ENCODE measurements around the gene GABRG3.
"Not testable (repeated sequence)": the region's sequence is repeated elsewhere in the genome, so short reads cannot be mapped to it uniquely, and the experiment has no call there.

The GABRG3 gene

GRCh38 chr15:26996250-26996649, 25.3 kb downstream of the GABRG3 start:
- no peak for DNase-seq (ENCODE audit: low read depth)

GRCh38 chr15:27003003-27003402, 32.0 kb downstream of the GABRG3 start:
- DNase-seq (ENCODE audit: low read depth): not testable (repeated sequence)

DNA sequence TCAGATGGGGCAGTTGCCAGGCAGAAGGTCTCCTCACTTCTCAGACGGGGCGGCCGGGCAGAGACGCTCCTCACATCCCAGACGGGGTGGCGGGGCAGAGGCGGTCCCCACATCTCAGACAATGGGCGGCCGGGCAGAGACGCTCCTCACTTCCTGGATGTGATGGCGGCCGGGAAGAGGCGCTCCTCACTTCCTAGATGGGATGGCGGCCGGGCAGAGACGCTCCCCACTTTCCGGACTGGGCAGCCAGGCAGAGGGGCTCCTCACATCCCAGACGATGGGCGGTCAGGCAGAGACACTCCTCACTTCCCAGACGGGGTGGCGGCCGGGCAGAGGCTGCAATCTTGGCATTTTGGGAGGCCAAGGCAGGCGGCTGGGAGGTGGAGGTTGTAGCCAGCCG, 33.2 kb downstream of the GABRG3 start:
- DNase-seq (ENCODE audit: low read depth): not testable (repeated sequence)

- no peak for DNase-seq (ENCODE audit: low read depth)
Measured at GRCh38 chr15:27017168-27017809, 46.3 kb downstream of the GABRG3 start.

DNA sequence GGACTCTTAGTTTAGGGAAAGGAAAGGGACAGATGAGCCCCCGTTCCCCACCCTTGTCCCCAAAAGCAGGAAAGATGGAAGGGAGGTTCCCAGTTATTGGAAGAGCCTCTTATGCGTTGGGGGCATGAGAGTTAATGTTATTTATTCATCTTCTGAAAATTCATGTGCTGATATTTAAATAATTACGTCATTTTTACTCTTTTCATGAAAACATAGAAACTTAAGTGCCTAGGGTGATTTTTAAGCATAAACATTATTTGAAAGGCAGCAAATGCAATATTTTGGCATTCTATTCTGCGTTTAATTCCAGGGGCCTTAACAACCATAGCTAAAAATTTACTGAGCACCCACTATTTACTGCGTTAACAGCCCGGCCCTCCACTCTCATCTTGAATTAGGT, 48.7 kb downstream of the GABRG3 start:
- DNase-seq (ENCODE audit: low read depth): no peak

GRCh38 chr15:27025481-27025966, 54.5 kb downstream of the GABRG3 start:
- no peak for DNase-seq (ENCODE audit: low read depth)

DNA sequence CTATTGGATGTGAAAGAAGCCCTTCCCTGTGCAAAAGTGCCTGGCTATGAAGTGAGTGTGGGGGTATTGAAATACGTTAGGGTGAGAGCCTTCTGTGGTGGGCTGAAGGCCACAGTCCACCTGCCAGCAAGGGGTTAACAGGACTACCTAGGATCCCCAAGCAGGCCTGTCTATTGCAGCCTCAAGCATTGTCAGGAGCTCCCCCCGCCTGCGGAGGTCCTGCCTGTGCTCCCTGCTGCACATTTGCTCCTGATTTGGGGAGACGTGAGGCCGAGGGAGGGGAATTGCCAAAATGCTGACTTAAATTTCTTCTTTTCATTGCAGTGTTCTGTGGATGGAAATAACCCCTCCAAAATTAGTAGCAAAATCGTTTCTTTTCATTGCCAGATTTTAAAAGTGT, 56.2 kb downstream of the GABRG3 start:
- no peak for DNase-seq (ENCODE audit: low read depth)

DNA sequence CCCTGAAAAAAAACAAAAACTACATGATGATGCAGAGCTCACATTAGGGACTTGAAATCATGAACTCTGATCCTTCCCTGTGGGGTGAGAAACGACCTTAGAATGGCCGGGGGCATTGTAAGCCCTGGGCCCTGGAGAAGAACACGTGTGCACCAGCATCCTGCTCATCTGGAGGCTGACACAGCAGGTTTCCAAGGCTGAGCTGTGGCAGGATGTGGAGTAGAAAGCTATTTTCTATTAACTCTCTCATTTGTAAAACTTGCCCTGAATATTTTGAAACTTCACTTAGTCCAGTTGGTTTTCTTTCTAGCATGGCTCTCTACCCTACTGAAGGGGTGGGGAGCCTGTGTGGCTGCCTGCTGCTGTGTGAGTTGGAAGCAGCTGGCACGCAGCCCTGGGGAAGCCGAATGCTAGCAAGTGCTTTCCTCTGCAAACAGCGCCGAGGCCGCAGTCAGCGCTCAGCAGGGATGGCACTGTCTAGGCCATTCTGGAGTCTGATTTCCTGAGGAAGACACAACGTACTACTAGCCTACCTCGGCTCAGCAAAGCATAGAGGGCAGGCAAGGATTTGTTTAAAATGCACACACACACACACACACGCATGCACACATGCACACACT, 58.0 kb downstream of the GABRG3 start:
- no peak for DNase-seq (ENCODE audit: low read depth)

- no peak for DNase-seq (ENCODE audit: low read depth)
Measured at GRCh38 chr15:27036210-27036609, 65.2 kb downstream of the GABRG3 start.

GRCh38 chr15:27037501-27037900, 66.5 kb downstream of the GABRG3 start:
- DNase-seq (ENCODE audit: low read depth): no peak

DNA sequence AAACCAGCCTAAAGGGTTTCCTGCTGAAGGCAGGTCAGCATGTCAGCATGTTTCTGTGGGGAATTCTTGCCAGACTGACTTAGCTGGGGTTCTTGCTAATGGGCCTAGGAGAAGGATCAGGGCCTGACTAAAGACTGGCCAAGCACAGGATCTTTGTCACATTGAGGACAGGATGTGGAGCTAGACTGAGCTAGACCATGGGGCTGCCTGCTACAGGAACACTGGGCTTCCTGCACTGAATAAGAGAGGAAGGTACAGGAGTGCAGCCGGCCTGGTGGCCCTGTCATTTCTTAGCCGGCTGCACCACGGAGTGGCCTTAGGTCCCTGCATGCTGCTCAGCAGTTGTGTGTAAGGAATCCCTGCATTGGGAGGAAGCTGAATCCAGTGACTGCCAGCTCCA, 68.2 kb downstream of the GABRG3 start:
- DNase-seq (ENCODE audit: low read depth): no peak

DNA sequence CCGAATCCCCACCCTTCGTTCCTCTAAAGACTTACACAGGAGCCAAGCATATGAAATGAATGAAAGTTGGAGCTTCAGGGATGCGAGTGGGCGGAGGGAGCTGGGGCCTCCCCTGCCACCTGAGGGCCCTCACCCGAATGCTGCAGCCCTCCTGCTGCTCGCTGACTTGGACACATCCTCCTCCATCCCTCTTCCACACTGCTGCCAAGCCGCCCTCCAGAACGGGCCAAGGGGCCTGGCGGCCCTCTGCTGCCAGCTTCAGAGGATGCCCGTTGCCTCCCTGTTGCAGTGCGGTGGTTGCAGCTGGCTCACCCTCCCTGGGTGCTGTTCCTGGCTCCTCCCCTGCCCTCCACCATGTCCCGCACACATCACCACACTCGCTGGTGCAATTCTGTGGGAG, 71.2 kb downstream of the GABRG3 start:
- DNase-seq (ENCODE audit: low read depth): no peak

GRCh38 chr15:27042646-27043045, 71.7 kb downstream of the GABRG3 start:
- no peak for DNase-seq (ENCODE audit: low read depth)

GRCh38 chr15:27043770-27044169, 72.8 kb downstream of the GABRG3 start:
- no peak for DNase-seq (ENCODE audit: low read depth)

DNA sequence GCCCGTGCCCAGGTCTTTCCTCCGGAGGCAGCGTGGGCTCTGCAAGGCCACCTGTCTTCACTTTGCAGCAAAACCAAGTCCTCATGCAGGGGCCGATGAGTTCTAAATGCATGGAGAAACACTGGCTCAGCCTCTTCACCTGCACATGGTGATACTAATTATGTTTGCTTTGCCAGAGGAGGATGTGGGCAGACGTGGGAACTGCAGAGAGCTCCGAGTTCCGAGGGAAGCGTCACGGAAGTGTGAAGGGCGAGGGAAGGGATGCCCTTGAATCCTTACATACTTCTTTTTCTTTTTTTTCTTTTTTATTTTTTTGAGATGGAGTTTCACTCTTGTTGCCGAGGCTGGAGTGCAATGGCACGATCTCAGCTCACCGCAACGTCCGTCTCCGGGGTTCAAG, 74.8 kb downstream of the GABRG3 start:
- DNase-seq (ENCODE audit: low read depth): no peak

- no peak for DNase-seq (ENCODE audit: low read depth)
Measured at GRCh38 chr15:27046880-27047279, 75.9 kb downstream of the GABRG3 start.

GRCh38 chr15:27050163-27050562, 79.2 kb downstream of the GABRG3 start:
- no peak for DNase-seq (ENCODE audit: low read depth)

GRCh38 chr15:27054426-27054825, 83.4 kb downstream of the GABRG3 start:
- DNase-seq (ENCODE audit: low read depth): no peak

DNA sequence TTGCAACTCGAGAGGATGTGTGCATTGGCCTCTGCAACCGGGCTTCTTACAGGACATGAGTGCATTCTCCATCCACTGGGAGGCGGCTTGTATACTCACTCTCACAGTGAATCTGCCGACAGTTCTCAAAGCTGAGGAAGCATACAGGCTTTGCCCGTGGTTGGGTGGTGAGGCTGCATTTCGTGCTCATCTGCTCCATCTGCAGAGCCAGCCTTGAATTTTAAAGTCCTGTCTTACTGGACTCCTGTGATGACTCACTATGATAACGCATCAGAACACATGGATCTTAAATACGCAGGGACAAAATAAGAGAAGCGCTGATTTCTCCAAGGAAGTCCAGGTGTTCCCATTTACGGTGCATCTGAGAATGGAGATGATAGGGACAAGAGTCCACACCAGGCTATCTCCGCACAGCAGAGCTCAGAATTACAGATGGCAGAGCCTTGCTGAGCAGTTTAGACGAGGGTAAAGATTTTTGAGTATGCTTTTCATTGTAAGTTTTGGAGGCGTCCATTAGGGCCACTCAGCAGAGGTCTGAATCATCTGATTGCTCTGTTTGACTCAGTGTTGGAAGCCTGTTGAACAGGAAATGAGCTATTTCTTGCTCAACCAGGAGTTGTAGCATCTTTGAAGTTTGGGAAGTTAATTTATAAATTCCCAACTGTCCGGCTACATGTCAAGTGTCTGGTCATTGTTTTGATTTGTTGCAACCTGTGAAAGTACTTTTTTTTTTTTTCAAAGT, 87.1 kb downstream of the GABRG3 start:
- DNase-seq (ENCODE audit: low read depth): no peak

DNA sequence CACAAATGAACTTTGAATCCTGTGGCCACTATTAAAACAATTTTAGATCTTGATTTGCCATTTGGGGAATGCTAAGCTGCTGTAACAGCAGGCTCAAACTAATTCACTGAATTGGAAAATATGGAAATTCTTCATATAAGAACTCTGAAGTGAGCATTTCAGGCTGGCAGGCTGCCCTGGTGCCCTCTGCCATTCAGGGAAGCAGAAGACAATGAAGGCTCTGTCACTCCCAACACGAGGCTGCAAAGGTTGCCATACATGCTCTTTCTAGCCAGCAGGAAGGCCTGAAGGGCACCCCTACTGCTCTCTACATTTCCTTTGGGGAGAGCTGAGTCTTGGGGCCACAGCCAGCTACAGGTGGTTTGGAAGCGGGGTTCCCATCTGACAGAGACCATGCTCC, 88.0 kb downstream of the GABRG3 start:
- DNase-seq (ENCODE audit: low read depth): no peak

- peak; percentile 4 for DNase-seq (ENCODE audit: low read depth)
Measured at GRCh38 chr15:27059610-27060202, 88.7 kb downstream of the GABRG3 start.

GRCh38 chr15:27061739-27062138, 90.8 kb downstream of the GABRG3 start:
- no peak for DNase-seq (ENCODE audit: low read depth)

GRCh38 chr15:27062951-27063350, 92.0 kb downstream of the GABRG3 start:
- no peak for DNase-seq (ENCODE audit: low read depth)

Measured in stimulated activated CD8-positive, alpha-beta memory T cell treated with anti-CD3 and anti-CD28 coated beads, Interleukin-4, amount 100 ng/mL, for 24 hours (primary cell).